Esophagus (tissue), 2 donors: ENCODE measurements around the gene TCF23. TPM values are rescaled to one million over a fixed set of nuclear protein-coding genes. Genes with fewer than 3 reads are reported as not detected.
"Not testable (repeated sequence)": the region's sequence is repeated elsewhere in the genome, so short reads cannot be mapped to it uniquely, and the experiment has no call there.

ENCODE experiments used
- H3K27ac ChIP-seq, 2 donors: one replicate each; pipeline ENCODE4 v1.5.1; 2013; ENCODE audit warnings: low read depth in 2 of 2, mild to moderate bottlenecking in 2 of 2, inconsistent platforms in 1 of 2, low read length in 1 of 2, moderate library complexity in 1 of 2
- H3K27me3 ChIP-seq, 2 donors: one replicate each; pipeline ENCODE4 v1.6.1; 2013; ENCODE audit warnings: low read length in 2 of 2, control low read depth in 1 of 2, mild to moderate bottlenecking in 1 of 2; ENCODE audit not compliant: insufficient read depth in 2 of 2, control insufficient read depth in 1 of 2
- H3K36me3 ChIP-seq, 2 donors: one replicate each; pipeline ENCODE4 v1.6.1; 2013; ENCODE audit warnings: low read length in 1 of 2; ENCODE audit not compliant: control insufficient read depth in 2 of 2, insufficient read depth in 2 of 2
- H3K4me1 ChIP-seq, 2 donors: one replicate each; pipeline ENCODE4 v1.6.1; 2013; ENCODE audit warnings: low read length in 1 of 2; ENCODE audit not compliant: control insufficient read depth in 2 of 2, insufficient read depth in 2 of 2
- H3K4me3 ChIP-seq, 2 donors: one replicate each; pipeline ENCODE4 v1.5.1; 2013; ENCODE audit warnings: low read length in 2 of 2, mild to moderate bottlenecking in 2 of 2, low read depth in 1 of 2, moderate library complexity in 1 of 2
- H3K9me3 ChIP-seq, 2 donors: one replicate each; pipeline ENCODE4 v1.6.1; 2013; ENCODE audit warnings: mild to moderate bottlenecking in 2 of 2, low read depth in 1 of 2, low read length in 1 of 2, moderate library complexity in 1 of 2; ENCODE audit not compliant: control insufficient read depth in 2 of 2, insufficient read depth in 1 of 2
- WGBS, 2 donors: extraction: QIAGEN DNeasy Blood & Tissue Kit; methylation state at CpG; one replicate each; pipeline ENCODE4 v1.1.7; 2013; 5-methylcytosine and 5-hydroxymethylcytosine counted together
- polyA plus RNA-seq, 2 donors: library from polyadenylated mRNA; stranded (reverse); fragments of 200-250 nt; gene quantifications; one replicate each; pipeline ENCODE4 v1.2.3, GENCODE V29; 2013
- donor health status: healthy with polysubstance abuse.
- donor health status: Bipolar disorder and iron deficiency.

Gene TCF23
- polyA plus RNA-seq, 2 donors: 0.02 TPM; not detected in 1

- Histone ChIP-seq H3K4me1 (no peaks in the 10 kb centered on the region), H3K9me3 (no peaks in the 10 kb centered on the region), H3K27me3 (no peaks in the 10 kb centered on the region), H3K36me3 (no peaks in the 10 kb centered on the region), H3K27ac (no peak overlapping the region), H3K4me3 (no peak overlapping the region)
- 72 to 74% methylated on average over 6 of the region's 6 CpGs for WGBS, 2 donors
Observed at GRCh38 chr2:27170581-27171337, 22.0 kb downstream of the TCF23 start.

- H3K36me3 ChIP-seq: no peaks in the 10 kb centered on the region
- no peak overlapping the region for H3K27ac ChIP-seq
- H3K4me1 ChIP-seq: no peaks in the 10 kb centered on the region
- H3K4me3 ChIP-seq: no peak overlapping the region
- 58 to 61% methylated on average over 8 of the region's 8 CpGs for WGBS, 2 donors
- H3K27me3 ChIP-seq: no peaks in the 10 kb centered on the region
- no peaks in the 10 kb centered on the region for H3K9me3 ChIP-seq
Observed at GRCh38 chr2:27171351-27171848, 22.6 kb downstream of the TCF23 start.

GRCh38 chr2:27174638-27175037 lies 25.8 kb downstream of the TCF23 start:
- Histone ChIP-seq H3K4me1 (no peaks in the 10 kb centered on the region), H3K36me3 (no peaks in the 10 kb centered on the region), H3K27ac (no peak overlapping the region), H3K4me3 (no peak overlapping the region), H3K27me3 (no peaks in the 10 kb centered on the region), H3K9me3 (no peaks in the 10 kb centered on the region)
- 71 to 83% methylated on average over 6 of the region's 6 CpGs for WGBS, 2 donors

GRCh38 chr2:27175330-27175729 lies 26.5 kb downstream of the TCF23 start:
- no peaks in the 10 kb centered on the region for H3K36me3 ChIP-seq
- WGBS, 2 donors: 66 to 71% methylated on average over 8 of the region's 8 CpGs
- H3K4me3 ChIP-seq: no peak overlapping the region
- H3K4me1 ChIP-seq: no peaks in the 10 kb centered on the region
- no peak overlapping the region for H3K27ac ChIP-seq
- no peaks in the 10 kb centered on the region for H3K9me3 ChIP-seq
- H3K27me3 ChIP-seq: no peaks in the 10 kb centered on the region

- H3K4me1 ChIP-seq, H3K27me3 ChIP-seq, H3K27ac ChIP-seq, H3K4me3 ChIP-seq, H3K36me3 ChIP-seq, H3K9me3 ChIP-seq: not testable (repeated sequence)
- 87 to 91% methylated on average over 4 of the region's 4 CpGs for WGBS, 2 donors
Observed at GRCh38 chr2:27175781-27176180, 27.0 kb downstream of the TCF23 start.

- Histone ChIP-seq H3K27me3 (no peaks in the 10 kb centered on the region), H3K4me3 (no peak overlapping the region), H3K4me1 (no peaks in the 10 kb centered on the region), H3K36me3 (no peaks in the 10 kb centered on the region), H3K9me3 (no peaks in the 10 kb centered on the region), H3K27ac (no peak overlapping the region)
- WGBS, 2 donors: 70 to 75% methylated on average over 15 of the region's 15 CpGs
Observed at GRCh38 chr2:27177441-27178351, 28.9 kb downstream of the TCF23 start.

- H3K4me3 ChIP-seq: no peak overlapping the region
- no peaks in the 10 kb centered on the region for H3K36me3 ChIP-seq
- no peaks in the 10 kb centered on the region for H3K4me1 ChIP-seq
- WGBS, 2 donors: 84 to 92% methylated on average over 3 of the region's 3 CpGs
- H3K9me3 ChIP-seq: no peaks in the 10 kb centered on the region
- no peak overlapping the region for H3K27ac ChIP-seq
- no peaks in the 10 kb centered on the region for H3K27me3 ChIP-seq
Observed at GRCh38 chr2:27178469-27178868, 29.7 kb downstream of the TCF23 start.

GRCh38 chr2:27179344-27180000 lies 30.7 kb downstream of the TCF23 start:
- Histone ChIP-seq H3K27me3 (no peaks in the 10 kb centered on the region), H3K9me3 (no peaks in the 10 kb centered on the region), H3K4me1 (no peaks in the 10 kb centered on the region), H3K36me3 (no peaks in the 10 kb centered on the region), H3K4me3 (no peak overlapping the region), H3K27ac (no peak overlapping the region)
- 61 to 67% methylated on average over 3 of the region's 3 CpGs for WGBS, 2 donors

- Histone ChIP-seq H3K4me3 (no peak overlapping the region), H3K27ac (no peak overlapping the region), H3K27me3 (no peaks in the 10 kb centered on the region), H3K9me3 (no peaks in the 10 kb centered on the region), H3K36me3 (no peaks in the 10 kb centered on the region), H3K4me1 (no peaks in the 10 kb centered on the region)
- WGBS, 2 donors: 52 to 69% methylated on average over 4 of the region's 4 CpGs
Observed at GRCh38 chr2:27182346-27182745, 33.5 kb downstream of the TCF23 start.
